Activated gamma-delta T cell treated with anti-CD3 and anti-CD28 coated beads, Interleukin-2, amount 50 U/mL, for 16 hours (primary cell): ENCODE data around the gene TCP10L.
"Not testable (repeated sequence)": the region's sequence is repeated elsewhere in the genome, so short reads cannot be mapped to it uniquely, and the experiment has no call there.

ENCODE experiments used
- DNase-seq: peaks from one replicate; pipeline ENCODE4 v3.0.0-alpha.2; 2020; ENCODE audit warnings: low read depth

The TCP10L gene

GRCh38 chr21:32585042-32585710, at the start of gene TCP10L:
Gene TCP10L, minus strand, starts transcription at chr21:32585523. Its CDS starts 1,219 bp downstream, at chr21:32584304.
- no peak for DNase-seq

GRCh38 chr21:32626621-32627196, 41.4 kb upstream of the TCP10L start:
- DNase-seq, result no peak

GRCh38 chr21:32618218-32618617, 32.9 kb upstream of the TCP10L start:
- not testable (repeated sequence) for DNase-seq

- DNase-seq, result no peak
These were observed 28.2 kb upstream of the TCP10L start for GRCh38 chr21:32613436-32614043.

GRCh38 chr21:32612999-32613337, 27.6 kb upstream of the TCP10L start:
- no peak for DNase-seq

GRCh38 chr21:32612075-32612998, 27.0 kb upstream of the TCP10L start, which contains the start of gene CFAP298:
Gene CFAP298, minus strand, starts transcription at chr21:32612377. Its CDS starts 134 bp downstream, at chr21:32612243.
- peak; percentile 77 for DNase-seq

GRCh38 chr21:32611471-32611997, 26.2 kb upstream of the TCP10L start:
- no peak for DNase-seq

GRCh38 chr21:32610940-32611339, 25.6 kb upstream of the TCP10L start:
- not testable (repeated sequence) for DNase-seq

GRCh38 chr21:32608851-32609250, 23.5 kb upstream of the TCP10L start:
- DNase-seq, result no peak

GRCh38 chr21:32605469-32605868, 20.1 kb upstream of the TCP10L start:
- DNase-seq, result no peak

GRCh38 chr21:32604464-32604863, 19.1 kb upstream of the TCP10L start:
- DNase-seq, result no peak

GRCh38 chr21:32603131-32603530, 17.8 kb upstream of the TCP10L start:
- DNase-seq, result no peak

GRCh38 chr21:32602099-32602498, 16.8 kb upstream of the TCP10L start:
- no peak for DNase-seq

GRCh38 chr21:32599526-32599925, 14.2 kb upstream of the TCP10L start:
- DNase-seq, result no peak

GRCh38 chr21:32599091-32599490, 13.8 kb upstream of the TCP10L start:
- no peak for DNase-seq

GRCh38 chr21:32597205-32597604, 11.9 kb upstream of the TCP10L start:
- no peak for DNase-seq

GRCh38 chr21:32595431-32595830, 10.1 kb upstream of the TCP10L start:
- no peak for DNase-seq

GRCh38 chr21:32593690-32594089, 8.4 kb upstream of the TCP10L start:
- DNase-seq, result no peak

- DNase-seq, result no peak
These were observed 7.7 kb upstream of the TCP10L start for GRCh38 chr21:32592929-32593502.

GRCh38 chr21:32590130-32590529, 4.8 kb upstream of the TCP10L start:
- DNase-seq, result no peak

- no peak for DNase-seq
These were observed 2.3 kb upstream of the TCP10L start for GRCh38 chr21:32587651-32588050.

GRCh38 chr21:32587120-32587519, 1.8 kb upstream of the TCP10L start:
- no peak for DNase-seq
